GM21576 (cell line): ENCODE measurements around the gene FAM47E.
A peak's percentile ranks its signal among the peaks of the same experiment; 100 is the strongest.

Experiments
- ATAC-seq: cut with Tn5 transposase; IDR thresholded peaks from one replicate; pipeline ENCODE4 v1.9.1; 2021; ENCODE audit warnings: mild to moderate bottlenecking, moderate library complexity; ENCODE audit not compliant: unreplicated experiment

Gene FAM47E

GRCh38 chr4:76298227-76298626, 46.7 kb downstream of the FAM47E start:
- ATAC-seq: no peak

- no peak for ATAC-seq
Observed at GRCh38 chr4:76300012-76300411, 48.5 kb downstream of the FAM47E start.

DNA sequence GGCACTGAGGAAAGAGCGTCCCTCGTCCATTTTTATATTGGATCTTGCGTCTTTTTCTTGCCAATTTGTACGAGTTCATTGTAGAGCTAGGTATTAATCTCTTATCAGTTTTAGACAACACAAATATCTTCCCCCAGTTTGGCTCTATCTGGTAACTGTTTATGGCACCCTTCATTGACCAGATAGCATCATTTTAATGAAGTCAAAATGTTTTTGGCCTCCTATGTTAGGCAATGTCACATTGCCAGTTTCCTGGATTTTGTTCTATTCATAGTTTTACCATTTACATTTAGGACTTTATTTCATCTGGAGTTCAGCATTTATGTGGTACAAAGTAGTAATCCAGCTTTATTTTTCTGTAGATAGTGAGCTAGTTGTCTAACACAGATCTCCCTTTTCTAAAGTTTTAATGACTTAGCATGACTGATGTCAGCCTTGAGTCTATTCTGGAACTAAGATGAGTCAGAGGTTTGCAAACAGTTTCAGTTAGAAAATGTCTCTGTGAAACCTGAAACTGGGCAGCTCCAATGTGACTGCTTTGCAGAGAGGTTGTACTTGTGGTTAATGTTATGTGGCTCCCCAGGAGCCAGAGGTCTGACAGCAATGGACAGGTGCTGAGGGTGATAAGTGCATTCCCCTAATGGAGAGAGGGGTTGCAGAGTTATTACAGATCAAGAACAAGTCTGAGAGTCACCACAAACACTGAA, 49.7 kb downstream of the FAM47E start:
- ATAC-seq: peak; percentile 99

DNA sequence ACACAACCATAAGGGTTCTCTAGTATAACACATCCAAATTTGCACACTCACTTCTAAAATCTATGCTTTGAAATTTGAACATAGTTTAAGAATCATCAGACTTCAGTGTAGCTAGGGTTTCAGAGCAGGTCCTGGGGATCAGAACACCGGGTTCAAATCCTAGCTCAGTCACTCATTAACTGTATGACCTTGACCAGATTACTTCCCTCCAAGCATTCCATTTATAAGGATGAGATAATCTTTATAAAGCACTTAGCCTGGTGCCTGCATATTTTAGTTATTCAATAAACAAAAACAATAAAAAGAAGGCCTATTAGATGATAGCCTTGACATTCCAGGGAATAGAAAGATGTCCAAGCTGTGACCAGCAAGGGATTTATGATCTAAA, 50.2 kb downstream of the FAM47E start:
- ATAC-seq: no peak

GRCh38 chr4:76302826-76303438, 51.4 kb downstream of the FAM47E start:
- no peak for ATAC-seq

DNA sequence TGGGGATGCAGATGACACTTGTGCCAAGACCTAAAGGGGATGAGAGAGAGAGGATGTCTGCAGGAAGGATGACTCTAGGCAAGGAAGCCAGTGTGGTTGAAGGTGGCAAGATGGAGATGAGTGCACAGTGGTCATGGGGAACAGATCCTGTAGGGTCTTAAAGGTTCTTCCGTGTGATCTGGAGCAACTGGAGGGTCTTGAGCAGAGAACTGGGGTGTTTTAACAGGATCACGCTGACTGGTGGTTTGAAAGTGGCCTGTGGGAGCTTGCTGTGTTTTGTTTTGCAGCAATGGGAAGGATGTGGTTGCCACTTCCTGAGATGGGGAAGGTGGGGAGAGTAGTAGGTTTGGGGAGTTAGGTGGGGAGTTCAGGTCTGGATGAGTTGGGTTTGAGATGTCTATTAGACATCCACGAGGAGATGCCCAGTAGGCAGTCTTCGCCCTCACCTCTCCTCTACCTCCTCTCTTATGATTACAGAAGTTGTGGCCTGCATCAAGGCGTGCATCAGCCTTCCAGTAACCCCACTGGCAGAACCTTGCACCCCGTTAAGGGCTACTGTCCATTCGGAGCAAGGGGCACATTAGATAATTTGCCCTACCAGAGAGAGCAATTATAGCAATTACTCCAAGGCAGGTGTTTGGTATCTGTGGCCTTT, 53.6 kb downstream of the FAM47E start:
- ATAC-seq: no peak

DNA sequence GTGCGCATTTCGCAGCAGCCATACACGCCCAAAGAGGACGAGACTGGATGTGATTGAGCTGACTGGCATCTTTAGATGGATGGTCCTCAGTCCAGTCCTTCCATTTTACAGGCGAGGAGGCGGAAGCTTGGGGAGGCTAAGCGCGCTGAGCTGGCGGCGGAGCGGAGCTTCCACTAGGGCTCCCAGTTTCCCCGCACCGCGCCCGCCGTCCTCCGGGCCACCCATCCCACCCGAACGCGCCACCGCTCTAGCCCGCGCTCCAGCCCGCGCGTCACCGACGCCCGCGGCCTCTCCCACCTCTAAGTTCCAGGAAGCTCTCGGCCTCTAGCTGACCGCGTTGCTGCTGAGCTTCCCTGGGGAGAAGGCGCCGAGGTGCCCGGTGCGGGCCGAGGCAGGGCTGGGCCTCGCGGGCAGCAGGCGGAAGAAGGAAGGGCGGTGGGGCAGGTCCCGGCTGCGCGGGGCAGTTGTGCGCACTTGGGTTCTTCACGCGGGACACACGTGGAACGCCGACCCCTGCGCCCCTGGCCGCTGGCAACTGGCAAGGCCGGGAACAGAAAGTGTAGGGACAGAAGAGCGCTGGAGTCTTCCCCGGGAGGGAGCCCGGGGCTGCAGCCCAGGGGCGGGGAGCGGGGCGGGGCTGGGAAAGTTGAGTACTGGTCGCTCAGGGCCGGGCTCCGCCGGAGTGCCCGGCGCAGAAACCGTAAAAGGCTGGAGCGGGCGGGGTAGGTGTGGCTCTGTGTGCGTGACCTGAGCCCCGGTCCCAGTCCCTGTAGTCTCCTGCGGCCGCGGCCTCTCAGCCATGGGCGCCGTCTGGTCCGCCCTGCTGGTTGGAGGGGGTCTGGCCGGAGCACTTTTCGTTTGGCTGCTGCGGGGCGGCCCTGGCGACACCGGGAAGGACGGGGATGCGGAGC, 54.7 kb downstream of the FAM47E start, which contains the start of gene STBD1:
Gene STBD1, plus strand, starts transcription at position 763 of the 911 bp plus-strand sequence. Its CDS starts 37 bp downstream, at position 800.
- ATAC-seq: no peak

GRCh38 chr4:76306882-76307659, 55.5 kb downstream of the FAM47E start:
- no peak for ATAC-seq

DNA sequence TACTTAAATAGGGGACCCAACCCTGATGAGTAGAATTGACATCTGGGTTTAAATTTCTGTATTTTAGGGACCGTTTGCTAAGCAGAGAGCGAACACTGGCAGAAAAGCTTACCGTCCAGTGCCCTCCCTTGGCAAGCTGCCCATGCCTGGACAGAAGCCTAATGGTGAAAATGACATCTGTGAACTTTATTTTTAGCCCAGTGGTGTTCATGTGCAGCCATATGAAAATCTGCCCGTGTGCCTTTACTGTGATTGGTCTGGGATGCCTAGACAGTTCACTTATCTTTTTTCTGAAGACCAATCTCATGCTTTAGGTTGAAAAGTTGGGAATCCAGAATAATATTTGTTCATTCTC, 56.1 kb downstream of the FAM47E start:
- ATAC-seq: no peak

GRCh38 chr4:76308548-76308947, 57.0 kb downstream of the FAM47E start:
- ATAC-seq: no peak

GRCh38 chr4:76309939-76310550, 58.5 kb downstream of the FAM47E start:
- ATAC-seq: no peak

DNA sequence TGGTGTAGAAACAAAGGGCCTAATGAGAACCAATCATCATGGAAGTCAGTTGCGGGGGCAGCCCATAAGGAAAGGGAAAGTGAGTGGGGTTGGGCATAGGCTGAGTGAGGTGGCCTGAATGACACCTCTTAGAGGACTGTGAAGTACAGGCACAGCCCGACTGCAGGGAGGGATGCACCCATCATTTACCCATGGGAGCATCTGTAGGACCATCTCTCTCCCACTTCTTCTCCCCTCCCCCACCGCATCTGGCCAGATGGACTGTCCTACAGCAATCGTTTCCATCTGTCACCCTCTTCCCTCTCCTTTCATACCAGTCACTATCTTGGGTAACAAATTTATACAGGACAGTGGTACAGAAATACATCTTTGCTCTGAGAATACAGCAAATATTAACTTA, 59.2 kb downstream of the FAM47E start:
- ATAC-seq: no peak

DNA sequence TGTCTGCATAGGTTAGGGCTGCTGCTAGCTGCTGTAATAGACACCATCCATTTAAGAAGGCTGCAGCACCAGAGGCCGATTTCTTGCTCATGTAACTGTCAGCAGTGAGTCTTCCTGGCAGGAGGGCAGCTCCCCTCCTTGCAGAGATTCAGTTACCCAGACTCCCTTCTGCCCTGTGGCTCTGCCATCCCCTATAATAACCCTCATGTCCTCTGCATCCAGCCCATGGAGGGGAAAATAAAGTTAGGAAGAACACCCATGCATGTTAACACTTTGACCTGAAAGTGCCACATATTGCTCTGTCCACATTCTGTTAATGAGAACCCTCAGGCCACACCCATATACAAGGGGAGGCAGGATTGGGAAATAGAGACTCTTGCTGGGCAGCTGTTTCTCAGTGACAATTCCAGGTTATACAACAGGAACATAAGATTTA, 60.4 kb downstream of the FAM47E start:
- no peak for ATAC-seq

DNA sequence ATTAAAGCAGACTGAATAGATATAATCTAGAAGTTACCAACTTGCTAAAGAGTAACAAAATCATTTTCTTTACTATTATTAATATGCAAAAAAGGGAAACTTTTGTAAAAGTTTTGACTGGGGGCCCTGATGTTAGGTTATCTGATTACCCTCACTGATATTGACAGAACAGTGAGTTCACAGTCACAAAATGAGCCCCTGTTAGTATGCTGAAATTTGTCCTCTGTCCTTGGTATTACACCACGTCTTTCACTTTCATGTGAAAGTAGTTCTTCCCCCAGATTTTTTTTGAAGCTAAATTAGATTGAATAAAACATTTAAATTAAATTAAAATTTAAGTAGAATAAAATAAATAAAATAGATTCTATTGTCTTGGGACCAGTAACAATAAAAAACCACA, 60.9 kb downstream of the FAM47E start:
- no peak for ATAC-seq

- no peak for ATAC-seq
Observed at GRCh38 chr4:76313547-76313946, 62.0 kb downstream of the FAM47E start.

- ATAC-seq: no peak
Observed at GRCh38 chr4:76315267-76315918, 63.9 kb downstream of the FAM47E start.

GRCh38 chr4:76316131-76316530, 64.6 kb downstream of the FAM47E start:
- no peak for ATAC-seq

DNA sequence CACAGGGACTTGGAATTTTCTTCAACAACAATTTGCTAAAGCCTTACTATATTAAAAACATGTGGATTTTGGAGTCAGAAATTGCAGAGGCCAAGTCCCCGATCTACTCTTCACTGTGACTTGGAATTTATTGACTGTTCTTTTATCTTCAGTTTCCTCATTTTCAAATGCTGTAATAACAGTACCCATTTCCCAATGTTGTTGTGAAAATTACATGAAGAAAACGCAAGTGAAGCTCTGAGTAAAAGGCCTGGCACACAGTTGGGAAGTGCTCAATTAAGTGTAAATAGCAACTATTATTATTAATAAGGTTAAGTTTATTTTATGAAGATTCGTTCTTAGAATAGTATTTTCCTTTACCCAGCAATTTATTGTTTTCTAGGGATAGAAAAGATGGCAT, 70.7 kb downstream of the FAM47E start:
- ATAC-seq: no peak

- ATAC-seq: no peak
Observed at GRCh38 chr4:76325072-76325471, 73.6 kb downstream of the FAM47E start.
